ENCODE data around the gene LDLRAD3.

LDLRAD3 gene

DNA sequence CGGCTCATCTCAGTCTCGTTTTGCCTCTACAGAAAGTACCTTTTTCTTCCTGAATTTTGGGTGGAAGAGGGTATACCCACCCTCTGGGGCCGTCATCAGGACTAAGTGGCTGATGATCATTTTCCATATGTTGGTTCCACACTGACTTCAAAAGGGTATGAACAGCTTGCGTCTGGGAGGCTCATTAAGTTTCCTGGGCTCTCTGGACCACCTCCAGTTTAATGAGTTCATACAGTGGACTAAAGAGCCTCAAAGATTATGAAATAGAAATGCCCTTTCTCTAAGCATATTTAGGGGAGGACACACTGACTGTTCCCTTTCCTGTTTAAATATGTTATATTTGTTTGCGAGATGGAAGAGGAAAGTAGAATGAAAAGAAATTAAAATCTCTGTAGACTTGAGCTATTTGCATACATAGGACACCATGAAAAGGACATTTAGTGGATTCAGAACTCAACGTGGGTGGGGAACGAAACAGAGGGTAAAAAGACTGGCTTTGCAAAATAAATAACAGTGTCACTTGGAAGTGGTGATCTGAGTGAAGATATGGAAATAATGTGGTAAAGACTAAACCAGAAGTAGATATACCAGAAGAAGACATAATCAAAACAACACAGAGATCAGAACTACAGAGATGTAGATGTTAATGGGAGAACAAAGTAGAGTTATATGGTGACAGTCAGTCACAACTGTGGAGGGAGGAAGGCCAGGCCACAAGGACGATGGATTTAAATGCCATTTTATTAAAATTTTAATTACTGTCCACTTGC lies 18.7 kb downstream of the LDLRAD3 start:
- no peak for DNase-seq (ENCODE audit: low read depth)

DNA sequence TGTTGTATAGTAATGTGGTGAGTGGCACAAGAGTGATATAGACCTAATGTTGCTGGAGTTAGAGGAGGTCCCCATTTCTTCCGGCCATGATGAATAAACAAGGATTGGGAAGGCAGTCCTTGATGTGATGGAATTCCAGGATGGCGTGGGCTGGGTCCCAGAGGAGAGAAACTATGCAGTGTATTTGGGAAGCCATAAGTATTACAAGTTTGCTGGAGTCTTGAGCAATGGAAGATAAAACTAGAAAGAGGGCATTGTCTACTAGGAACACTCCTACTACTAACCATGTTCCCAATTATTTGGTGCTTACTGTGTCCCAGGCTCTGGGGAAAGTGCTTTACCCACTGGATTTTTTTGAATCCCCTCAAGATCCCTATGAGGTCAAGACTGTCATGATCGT lies 20.0 kb downstream of the LDLRAD3 start:
- no peak for DNase-seq (ENCODE audit: low read depth)

DNA sequence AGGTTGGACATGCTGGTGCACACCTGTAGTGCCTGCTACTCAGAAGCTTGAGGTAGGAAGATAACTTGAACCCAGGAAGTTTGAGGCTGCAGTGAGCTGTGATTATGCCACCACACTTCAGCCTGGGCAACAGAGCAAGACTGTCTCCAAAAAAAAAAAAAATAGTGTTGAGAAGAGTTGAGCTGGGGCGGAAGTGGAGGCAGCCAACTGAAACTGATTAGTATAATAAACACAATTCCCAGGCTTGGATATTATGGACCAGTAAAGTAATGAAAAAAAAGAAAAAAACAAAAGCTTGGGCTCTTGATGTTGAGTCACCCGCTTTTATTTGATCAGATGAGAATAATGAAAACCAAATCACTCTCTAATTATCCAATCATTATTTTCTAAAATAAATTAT lies 21.0 kb downstream of the LDLRAD3 start:
- DNase-seq (ENCODE audit: low read depth): no peak

DNA sequence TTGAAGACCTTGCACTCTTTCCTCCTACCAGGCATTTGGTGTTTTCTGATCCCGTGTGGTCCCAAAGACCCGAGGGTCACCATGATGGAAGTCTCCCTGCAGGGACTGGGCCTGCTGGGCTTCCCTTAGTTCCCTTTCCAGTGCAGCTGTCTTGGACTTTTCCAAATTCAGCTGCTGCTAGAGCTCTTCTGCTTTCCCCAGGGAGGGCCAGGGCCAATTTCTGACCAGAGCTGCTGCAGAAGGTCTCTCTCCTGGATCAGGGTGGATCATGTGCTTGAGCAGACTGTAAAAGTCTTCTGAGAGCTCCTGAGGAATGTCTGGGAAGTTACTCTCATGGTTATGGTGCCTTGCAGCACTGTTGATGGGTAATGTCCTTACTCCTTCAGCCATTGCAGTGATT lies 23.2 kb downstream of the LDLRAD3 start:
- no peak for DNase-seq (ENCODE audit: low read depth)

DNA sequence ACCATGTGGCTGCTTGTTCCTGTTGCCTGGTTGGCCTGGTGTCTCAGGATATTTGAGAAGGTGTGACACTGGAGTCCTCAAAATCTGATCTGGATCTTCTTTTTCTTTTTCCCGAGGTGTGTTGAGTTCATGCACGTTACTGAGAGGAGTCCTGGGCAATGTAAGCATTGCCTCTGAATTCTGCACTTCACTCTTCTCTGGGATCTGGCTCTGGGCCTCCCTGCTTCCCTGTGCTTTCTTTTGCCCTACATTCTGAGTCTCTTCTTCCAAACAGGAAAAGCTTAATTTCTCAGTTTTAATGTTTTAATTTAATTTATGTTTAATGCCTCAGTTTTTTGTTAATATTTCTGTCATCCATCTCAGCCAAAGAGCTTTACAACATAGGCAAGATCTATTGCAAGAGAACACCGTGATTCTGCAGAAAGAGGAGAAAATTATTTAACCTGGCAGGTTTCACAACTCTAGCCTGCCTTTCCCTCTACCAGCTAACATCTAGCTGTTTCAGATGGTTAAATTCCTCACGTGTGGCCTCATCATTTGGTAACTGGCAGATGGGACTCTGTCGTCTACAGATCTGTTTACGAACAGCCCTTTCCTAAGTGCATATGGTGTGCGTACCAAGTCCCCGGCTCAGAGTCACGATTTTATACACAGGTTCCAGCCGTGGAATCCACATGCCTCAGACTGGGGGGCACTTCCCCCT lies 24.7 kb downstream of the LDLRAD3 start:
- no peak for DNase-seq (ENCODE audit: low read depth)

DNA sequence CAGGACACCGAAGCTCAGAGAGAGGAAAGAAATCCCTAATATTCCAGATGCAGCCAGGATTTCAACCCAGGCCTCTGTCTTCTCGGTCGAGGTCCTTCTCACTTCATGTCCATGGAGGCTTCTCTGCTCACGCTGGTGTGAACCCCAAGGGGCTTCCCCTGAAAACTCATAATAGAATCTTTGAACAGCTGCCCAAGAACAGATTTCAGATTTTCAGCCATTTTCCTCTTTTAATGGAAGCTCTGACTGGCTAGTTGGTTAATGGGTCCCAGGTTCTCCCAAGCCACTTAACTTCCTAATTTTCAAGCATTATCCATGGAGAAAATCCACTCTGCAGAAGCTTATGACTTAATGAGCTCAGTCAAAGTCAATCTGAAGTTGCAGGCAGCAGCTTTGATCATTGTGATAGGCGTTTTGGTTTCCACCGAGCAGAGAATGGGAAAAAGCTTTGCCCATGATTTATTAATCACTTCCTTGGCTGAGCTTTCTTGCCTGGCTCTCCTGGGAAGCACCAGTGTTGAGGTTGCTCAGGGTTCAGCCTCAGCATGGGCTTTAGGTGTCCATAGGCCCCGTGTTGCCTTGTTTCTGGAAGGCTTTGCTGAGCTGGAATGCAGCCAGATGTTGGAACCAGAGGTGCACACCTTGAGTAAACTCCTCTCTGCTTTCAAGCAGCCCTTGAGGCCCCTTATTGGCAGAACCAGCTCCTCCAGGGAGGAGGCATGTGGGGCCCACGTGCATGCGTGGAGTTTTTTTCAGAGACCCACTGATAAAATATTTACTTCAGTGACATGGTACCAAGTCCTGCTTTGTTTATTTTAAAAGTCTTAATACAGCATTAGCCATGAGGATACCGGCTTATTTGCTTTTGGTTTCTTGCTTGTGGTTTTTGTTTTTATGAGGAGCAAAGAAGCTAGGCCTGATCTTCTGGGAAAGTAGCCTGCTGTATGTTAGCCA lies 25.5 kb downstream of the LDLRAD3 start:
- DNase-seq (ENCODE audit: low read depth): no peak

DNA sequence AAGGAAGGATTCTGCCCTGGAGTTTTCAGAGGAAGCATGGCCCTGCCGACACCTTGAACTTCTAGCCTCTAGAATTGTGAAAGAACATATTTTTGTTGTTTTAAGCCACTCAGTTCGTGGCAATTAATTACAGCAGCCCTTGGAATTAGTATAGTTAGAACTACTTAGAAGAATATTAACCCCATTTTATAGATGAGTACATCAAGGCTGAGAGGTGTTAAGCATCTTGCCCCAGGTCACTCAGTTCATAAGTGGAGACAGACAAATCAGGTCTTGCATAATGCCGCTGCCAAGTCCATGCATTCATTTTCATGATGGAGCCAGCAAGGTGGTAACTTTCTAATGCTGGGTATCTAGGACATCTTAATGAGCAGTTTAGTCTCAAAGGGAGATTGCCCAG lies 26.6 kb downstream of the LDLRAD3 start:
- no peak for DNase-seq (ENCODE audit: low read depth)

DNA sequence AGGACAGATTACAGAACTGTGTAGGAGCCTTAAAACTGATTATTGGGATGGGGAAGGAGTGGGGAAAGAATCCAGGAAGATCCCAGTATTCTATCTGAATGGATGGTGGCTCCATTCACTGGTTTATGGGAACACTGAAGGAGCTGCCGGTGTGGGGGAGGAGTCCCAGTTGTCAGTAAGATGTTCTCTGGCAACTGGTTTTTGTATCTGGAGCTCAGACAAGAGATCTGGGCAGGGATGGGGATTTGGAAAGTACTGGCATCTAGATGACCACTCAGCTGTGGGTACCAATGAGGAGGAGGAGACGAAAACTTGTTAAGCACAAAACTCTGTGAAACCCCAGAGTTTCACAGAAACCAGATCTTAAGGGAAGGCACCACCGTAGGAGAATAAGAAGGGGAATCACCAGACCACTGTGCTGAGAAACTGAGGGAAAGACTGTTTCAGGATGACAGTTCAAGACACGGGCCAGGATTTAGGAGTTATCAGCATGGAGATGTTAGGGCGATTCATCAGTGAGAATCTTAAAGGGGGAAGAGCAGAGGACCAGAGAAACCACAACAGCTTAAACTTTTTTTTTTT lies 28.1 kb downstream of the LDLRAD3 start:
- DNase-seq (ENCODE audit: low read depth): no peak

DNA sequence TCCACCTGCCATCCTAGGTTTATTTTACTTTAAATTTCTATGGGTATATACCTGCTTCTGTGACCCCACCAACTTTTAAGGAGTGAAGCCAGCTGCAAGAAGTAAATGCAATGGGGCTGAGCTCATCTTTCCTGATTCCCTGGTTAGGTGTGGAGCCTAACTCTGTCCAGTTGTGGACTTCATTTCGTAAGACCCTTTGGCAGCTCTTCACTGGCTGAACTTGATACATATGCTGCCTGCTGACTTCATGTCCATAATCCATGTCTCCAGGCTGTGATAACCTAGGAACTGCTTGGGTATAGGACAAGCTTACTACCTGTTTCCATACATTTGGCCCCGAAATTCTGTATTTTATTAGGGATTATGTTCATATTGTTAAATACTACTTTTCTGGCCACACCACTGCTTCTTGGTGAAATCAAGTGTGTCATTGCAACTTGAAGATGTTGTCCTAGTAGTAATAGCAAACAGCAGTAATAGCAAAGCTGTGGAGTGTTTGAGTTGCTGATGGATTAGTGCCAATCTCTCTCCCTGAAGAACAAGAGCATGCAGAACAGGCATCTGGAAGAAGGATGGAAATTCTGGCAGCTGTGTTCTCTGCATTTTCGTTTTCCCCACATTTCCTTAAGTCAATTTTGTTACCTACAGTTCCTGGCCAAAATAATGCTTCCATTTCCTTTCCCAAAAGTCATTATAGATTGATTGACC lies 31.2 kb downstream of the LDLRAD3 start:
- DNase-seq (ENCODE audit: low read depth): no peak

DNA sequence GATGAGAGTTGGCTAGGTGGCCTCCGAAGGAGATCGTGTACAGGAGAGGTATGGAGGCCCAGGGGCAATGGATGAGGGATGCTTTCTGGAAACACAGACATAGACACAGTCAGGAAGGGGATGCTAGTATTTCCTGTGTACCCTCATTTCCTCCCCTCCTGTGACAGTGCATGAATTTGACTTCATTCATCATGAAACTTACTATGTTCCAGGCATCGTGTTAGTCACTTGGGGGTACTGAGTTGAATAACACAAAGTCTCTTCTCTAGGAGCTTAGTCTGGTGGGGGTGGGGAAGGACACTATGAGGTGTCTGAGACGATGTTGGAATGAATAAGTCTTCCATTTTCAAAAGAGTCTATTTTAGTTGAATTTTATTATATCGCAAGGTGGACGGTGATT lies 32.6 kb downstream of the LDLRAD3 start:
- DNase-seq (ENCODE audit: low read depth): no peak

DNA sequence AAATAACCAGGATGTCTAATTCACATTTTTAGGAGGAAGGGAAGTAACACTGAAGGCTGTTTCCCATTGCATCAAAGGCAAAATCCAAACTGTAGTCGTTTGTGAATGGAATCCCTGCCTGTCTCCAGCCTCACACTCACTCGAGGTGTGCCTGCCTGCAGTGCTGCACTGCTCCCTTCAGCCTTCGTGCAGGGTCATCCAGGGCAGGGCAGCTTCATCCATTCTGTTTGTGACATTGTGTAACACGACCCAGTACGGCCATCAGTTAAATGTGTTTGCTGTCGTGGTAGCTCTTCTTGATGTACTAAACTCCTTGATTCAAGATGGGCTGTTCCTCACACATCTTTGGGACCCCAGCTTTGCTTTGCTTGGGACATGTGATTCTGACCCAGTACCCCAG lies 34.3 kb downstream of the LDLRAD3 start:
- DNase-seq (ENCODE audit: low read depth): no peak

DNA sequence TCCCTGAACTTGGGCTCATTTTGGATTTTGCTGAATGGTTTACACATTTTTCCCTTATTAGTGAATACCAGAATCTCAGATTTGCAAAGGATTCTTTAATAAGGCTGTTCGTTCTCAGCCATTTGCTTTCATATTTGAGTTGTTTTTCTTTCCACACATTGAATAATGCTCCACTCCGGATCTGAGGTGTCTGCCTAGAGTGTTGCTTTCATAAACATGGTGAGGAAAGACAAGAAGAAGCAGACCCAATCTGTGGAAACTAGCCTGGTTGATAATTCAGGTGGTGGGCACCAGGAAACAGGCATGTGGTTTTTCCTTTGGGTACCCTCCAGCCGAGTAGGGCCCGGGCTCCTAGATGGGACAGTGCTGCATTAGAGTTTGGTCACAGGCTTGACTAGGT lies 35.0 kb downstream of the LDLRAD3 start:
- DNase-seq (ENCODE audit: low read depth): no peak

DNA sequence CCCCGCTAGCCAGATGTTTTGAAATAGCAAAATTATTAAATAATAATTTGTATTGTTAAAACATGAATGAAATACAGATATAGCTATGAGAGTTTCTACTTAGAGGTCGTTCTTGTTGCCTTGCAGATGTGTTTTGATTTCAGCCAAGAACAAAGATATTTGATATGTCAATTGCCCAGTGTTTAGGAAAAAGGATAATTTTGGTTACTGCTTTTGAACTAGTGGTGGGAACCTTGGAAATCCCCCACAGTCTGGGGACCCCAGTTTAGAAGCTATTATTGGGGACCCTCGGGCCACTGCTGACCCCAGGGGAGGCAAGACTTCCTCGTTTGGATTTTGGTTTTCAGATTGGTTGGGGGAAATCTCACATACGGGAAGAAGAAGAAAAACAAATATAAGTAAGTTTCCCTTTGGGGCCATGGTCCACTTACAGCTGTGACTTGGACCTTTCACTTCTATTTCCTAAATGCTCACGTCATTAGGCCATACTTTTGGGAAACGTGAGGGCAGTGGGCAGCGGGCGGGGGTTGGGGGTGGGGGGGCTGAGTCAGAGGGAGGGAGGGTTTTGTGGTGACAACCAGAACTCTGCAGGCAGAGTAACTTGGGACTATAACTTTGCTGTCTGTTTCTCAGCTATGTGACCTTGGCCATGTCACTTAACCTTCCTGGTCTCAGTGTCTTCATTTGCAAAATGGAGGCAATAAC lies 37.0 kb downstream of the LDLRAD3 start:
- no peak for DNase-seq (ENCODE audit: low read depth)

DNA sequence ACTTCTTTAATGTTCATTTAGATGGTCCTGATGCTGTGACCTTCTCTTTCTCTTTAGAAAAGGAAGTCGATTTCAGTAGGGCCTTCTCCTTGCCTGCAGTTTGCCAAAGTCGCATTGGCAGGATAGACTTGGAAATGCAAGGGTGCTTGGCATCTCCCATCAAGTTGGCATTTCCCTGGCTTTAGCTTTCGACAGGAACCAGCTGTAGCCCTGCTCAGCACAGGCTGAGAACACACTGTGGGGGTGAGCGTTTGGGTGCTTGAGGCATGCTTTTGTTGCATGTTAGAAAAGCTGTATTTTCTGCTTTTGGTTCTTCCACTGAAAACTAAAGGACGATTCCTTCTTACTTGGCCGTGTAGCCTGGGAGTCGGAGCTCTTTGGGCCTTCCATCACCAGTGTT lies 37.7 kb downstream of the LDLRAD3 start:
- no peak for DNase-seq (ENCODE audit: low read depth)

DNA sequence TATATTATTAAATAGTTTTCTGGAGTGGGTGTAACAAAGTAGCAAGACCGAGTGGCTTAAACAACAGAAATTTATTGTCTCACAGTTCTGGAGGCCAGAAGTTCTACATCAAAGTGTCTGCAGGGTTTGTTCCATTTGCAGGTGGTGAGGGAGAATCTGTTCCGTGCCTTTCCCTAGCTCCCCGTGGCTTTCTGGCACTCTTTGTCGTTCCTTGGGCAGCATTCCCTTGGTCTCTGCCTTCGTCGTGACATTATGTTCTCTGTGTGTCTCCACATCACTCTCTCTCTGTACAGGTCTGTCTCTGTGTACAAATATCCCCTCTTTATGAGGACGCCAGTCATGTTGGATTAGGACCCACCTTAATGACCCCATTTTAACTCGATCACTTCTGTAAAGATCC lies 38.2 kb downstream of the LDLRAD3 start:
- DNase-seq (ENCODE audit: low read depth): no peak

DNA sequence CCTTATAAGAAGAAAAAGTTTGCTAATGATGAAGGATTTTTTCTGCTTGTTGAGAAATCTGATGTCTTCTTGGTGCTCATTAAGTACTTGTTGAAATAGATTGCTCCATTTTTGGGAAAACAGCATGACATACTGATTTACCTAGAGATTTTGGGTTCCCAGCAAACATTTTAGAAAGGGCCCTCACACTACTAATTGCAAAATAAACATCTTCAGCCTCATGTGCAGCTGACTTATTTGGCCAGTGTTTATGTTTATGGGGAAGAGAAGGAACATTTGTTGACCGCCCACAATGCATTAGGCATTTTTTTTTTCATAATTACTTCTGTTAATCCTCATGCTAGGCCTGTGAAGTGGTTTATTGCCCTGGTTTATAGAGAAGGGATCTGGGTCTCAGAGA lies 40.1 kb downstream of the LDLRAD3 start:
- DNase-seq (ENCODE audit: low read depth): no peak

DNA sequence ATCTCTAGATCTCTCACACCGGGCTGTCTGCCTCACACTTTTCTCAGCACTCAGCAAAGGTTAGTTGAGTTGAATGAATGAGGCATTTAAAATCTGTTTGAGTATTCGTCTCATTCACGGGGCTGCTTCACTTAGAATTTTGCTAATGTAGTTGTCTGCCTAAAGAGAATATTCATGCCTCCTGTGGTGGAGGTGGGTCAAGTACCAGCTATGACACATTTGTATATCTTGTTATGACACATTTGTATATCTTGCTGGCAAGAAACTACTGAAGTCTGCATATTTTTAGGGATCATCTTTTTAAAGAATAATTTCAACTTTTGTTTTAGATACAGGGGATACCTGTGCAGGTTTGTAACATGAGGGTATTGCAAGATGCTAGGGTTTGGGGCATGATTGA lies 43.1 kb downstream of the LDLRAD3 start:
- DNase-seq (ENCODE audit: low read depth): no peak

DNA sequence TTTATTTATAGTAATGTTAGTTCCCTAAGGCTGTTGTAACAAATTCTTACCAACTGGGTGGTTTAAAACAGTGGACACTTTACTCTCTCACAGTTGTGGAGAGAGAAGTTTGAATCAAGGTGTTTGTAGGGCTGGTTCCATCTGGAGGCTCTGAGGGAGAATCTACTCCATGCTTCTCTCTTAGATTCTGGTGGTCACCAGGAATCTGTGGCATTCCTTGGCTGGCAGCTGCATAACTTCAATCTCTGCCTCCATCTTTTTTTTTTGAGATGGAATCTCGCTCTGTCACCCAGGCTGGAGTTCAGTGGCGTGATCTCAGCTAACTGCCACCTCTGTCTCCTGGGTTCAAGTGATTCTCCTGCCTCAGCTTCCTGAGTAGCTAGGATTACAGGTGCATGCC lies 46.3 kb downstream of the LDLRAD3 start:
- DNase-seq (ENCODE audit: low read depth): no peak

DNA sequence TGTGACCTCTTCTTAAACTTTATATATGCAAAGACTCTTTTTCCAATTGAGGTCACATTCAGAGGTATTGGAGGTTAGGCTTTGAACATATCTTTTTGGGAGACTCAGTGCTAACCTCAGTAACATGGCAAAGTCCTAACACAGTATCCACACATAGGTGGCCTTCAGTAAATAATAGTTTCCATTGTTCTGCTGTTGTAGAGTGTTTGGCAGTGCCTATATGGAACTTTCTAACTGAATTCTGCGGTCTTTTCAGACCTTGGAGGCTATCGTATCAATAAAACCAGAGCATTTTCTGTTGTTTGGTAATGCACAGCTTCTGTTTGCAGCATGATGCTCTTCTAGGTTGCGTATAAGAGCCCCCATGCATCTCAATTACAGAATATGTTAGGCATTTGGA lies 47.0 kb downstream of the LDLRAD3 start:
- no peak for DNase-seq (ENCODE audit: low read depth)

DNA sequence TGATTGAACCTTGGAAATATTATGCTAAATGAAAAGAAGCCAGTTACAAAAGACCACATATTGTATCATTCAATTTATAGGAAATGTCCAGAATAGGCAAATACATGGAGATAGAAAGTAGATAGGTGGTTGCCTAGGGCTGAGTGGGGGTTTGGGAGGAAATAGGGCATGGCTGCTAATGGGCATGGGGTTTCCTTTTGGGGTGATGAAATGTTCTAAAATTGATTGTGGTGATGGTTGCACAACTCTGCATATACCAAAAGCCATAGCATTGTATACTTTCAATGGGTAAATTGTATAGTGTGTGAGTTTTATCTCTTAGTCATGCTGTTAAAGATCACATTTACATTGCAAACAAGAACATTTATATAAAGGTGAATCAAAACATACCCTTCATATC lies 48.7 kb downstream of the LDLRAD3 start:
- no peak for DNase-seq (ENCODE audit: low read depth)

DNA sequence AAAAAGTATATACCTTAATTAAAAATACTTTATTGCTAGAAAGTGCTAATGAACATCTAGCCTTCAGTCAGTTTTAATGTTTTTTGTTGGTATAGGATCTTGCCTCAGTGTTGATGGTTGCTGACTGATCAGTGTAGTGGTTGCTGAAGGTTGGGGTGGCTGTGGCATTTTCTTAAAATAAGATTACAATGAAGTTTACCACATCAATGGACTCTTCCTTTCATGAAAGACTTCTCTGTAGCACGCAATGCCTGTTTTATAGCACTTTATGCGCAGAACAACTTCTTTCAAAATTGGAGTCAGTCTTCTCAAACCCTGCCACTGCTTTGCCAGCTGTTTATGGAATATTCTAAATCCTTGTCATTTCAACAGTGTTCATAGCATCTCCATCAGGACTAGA lies 50.6 kb downstream of the LDLRAD3 start:
- DNase-seq (ENCODE audit: low read depth): no peak

All from activated T-helper 1 cell treated with Interleukin-2 at 50 U/mL for 16 hours (primary cell).